Smooth muscle cell (in vitro differentiated cells): Measurements from ENCODE around the gene ZNF473. TPM values are rescaled to one million over a fixed set of nuclear protein-coding genes. Genes with fewer than 3 reads are reported as not detected.

Source experiments
- DNase-seq: peaks from one replicate; lab custom pipeline; 2025; ENCODE audit not compliant: unreplicated experiment; lab: John Stamatoyannopoulos, UW
- H2AFZ ChIP-seq: fragments of 200-600 bp; sonication (generic); 2 replicates; pipeline ENCODE4 v1.6.0; 2016; ENCODE audit warnings: antibody characterized with exemption, low read depth, mild to moderate bottlenecking
- H3F3A ChIP-seq: fragments of 200-600 bp; sonication (generic); 2 replicates; pipeline ENCODE4 v1.6.0; 2017; ENCODE audit warnings: antibody characterized with exemption, low read depth
- H3K27ac ChIP-seq: fragments of 200-600 bp; sonication (generic); 2 replicates; pipeline ENCODE4 v1.5.1; 2016; ENCODE audit warnings: low read depth, mild to moderate bottlenecking
- H3K27me3 ChIP-seq: fragments of 200-600 bp; sonication (generic); 2 replicates; pipeline ENCODE4 v1.6.1; 2016; ENCODE audit warnings: low read depth, mild to moderate bottlenecking
- H3K36me3 ChIP-seq: fragments of 200-600 bp; sonication (generic); 2 replicates; pipeline ENCODE4 v1.5.1; 2016; ENCODE audit warnings: low read depth
- H3K4me1 ChIP-seq: fragments of 200-600 bp; sonication (generic); 2 replicates; pipeline ENCODE4 v1.5.1; 2016; ENCODE audit warnings: low read depth
- H3K4me2 ChIP-seq: fragments of 200-600 bp; sonication (generic); 2 replicates; pipeline ENCODE4 v1.6.0; 2016; ENCODE audit warnings: mild to moderate bottlenecking
- H3K4me3 ChIP-seq: fragments of 200-600 bp; sonication (generic); 2 replicates; pipeline ENCODE4 v1.5.1; 2016; ENCODE audit warnings: mild to moderate bottlenecking
- H3K79me2 ChIP-seq: fragments of 200-600 bp; sonication (generic); 2 replicates; pipeline ENCODE4 v1.6.0; 2016; ENCODE audit warnings: low read depth, mild to moderate bottlenecking
- H3K9ac ChIP-seq: fragments of 200-600 bp; sonication (generic); 2 replicates; pipeline ENCODE4 v1.6.0; 2016; ENCODE audit warnings: low read depth
- H3K9me3 ChIP-seq: fragments of 200-600 bp; sonication (generic); replicated peaks from 2 replicates; pipeline ENCODE4 v1.5.1; 2016; ENCODE audit warnings: low read depth
- H4K20me1 ChIP-seq: fragments of 200-600 bp; sonication (generic); 2 replicates; pipeline ENCODE4 v1.6.0; 2016; ENCODE audit warnings: low read depth
- CTCF ChIP-seq: fragments of 200-600 bp; sonication (generic); IDR thresholded peaks from 2 replicates; pipeline ENCODE4 v1.5.1; 2017; ENCODE audit warnings: borderline replicate concordance, mild to moderate bottlenecking, antibody characterized with exemption; ENCODE audit not compliant: insufficient read depth, poor library complexity, severe bottlenecking
- WGBS: methylation state at CpG from one replicate; pipeline ENCODE4 v1.1.7; 2016; ENCODE audit warnings: low lambda C conversion rate; 5-methylcytosine and 5-hydroxymethylcytosine counted together
- polyA plus RNA-seq: library from polyadenylated mRNA; unstranded; fragments of >200 nt; fragmentation: Nextera tagmentation; extraction: Ambion mirVana; gene quantifications from 2 replicates; pipeline ENCODE4 v1.2.1, GENCODE V29; 2016
- total RNA-seq: library from RNA; depleted of rRNA; stranded (reverse); fragments of >200 nt; gene quantifications from 2 replicates; pipeline ENCODE4 v1.2.3, GENCODE V29; 2014

The ZNF473 gene
- total and polyA plus RNA-seq, 2 experiments from 2014 or later: 7.9 to 8.1 TPM

- Histone ChIP-seq H2AFZ (no peak overlapping the region), H3K9me3 (no peaks in the 10 kb centered on the region), H3K79me2 (no peaks in the 10 kb centered on the region), H3K27me3 (no peaks in the 10 kb centered on the region), H3K9ac (no peak overlapping the region), H3K4me3 (no peak overlapping the region), H4K20me1 (peaks cover 33% of the 10 kb centered on the region), H3K27ac (no peak overlapping the region), H3K4me2 (no peak overlapping the region), H3K4me1 (peaks cover 4% of the 10 kb centered on the region), H3F3A (no peaks in the 10 kb centered on the region), H3K36me3 (peaks cover 3% of the 10 kb centered on the region)
- WGBS: 90% methylated on average over 10 of the region's 10 CpGs
- no peak for DNase-seq
- TF ChIP-seq CTCF: no peak
These were observed 18.6 kb upstream of the ZNF473 start for GRCh38 chr19:50007170-50007569.

GRCh38 chr19:50007947-50008346 is 17.9 kb upstream of the ZNF473 start:
- no peak for DNase-seq
- Histone ChIP-seq H4K20me1 (peaks cover 25% of the 10 kb centered on the region), H3K9ac (no peak overlapping the region), H3F3A (no peaks in the 10 kb centered on the region), H3K4me1 (peaks cover 4% of the 10 kb centered on the region), H2AFZ (no peak overlapping the region), H3K27me3 (no peaks in the 10 kb centered on the region), H3K79me2 (no peaks in the 10 kb centered on the region), H3K4me2 (no peak overlapping the region), H3K4me3 (no peak overlapping the region), H3K9me3 (no peaks in the 10 kb centered on the region), H3K27ac (no peak overlapping the region), H3K36me3 (peaks cover 3% of the 10 kb centered on the region)
- no peak for TF ChIP-seq CTCF
- 96% methylated on average over 2 of the region's 2 CpGs for WGBS

DNA sequence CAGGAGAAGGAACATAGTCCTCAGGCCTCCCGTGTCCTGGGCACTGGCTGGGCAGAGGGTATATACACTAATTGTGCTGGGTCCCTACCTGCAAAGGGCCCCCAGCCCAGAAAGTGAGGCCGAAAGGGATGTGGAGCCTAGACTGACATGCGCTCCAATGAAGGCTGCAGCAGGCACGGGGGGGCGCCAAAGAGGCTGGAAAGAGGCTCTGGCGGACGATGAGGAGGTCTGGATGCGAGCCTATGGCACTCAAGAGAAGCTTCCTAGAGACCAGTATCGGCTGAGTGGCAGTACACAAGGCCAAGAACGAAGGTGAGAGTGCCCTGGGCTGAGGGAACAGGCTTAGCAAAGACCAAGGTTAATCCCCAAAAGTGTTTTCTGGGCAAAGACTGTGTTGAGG is 17.3 kb upstream of the ZNF473 start:
- no peaks in the 10 kb centered on the region for H3K79me2 ChIP-seq
- peaks cover 3% of the 10 kb centered on the region for H3K36me3 ChIP-seq
- H2AFZ ChIP-seq: no peak overlapping the region
- TF ChIP-seq CTCF: no peak
- 64% methylated on average over 10 of the region's 10 CpGs for WGBS
- H3K4me1 ChIP-seq: peaks cover 4% of the 10 kb centered on the region
- DNase-seq: no peak
- H3K4me3 ChIP-seq: no peak overlapping the region
- no peaks in the 10 kb centered on the region for H3K9me3 ChIP-seq
- no peak overlapping the region for H3K4me2 ChIP-seq
- no peak overlapping the region for H3K9ac ChIP-seq
- H3K27ac ChIP-seq: no peak overlapping the region
- H3K27me3 ChIP-seq: no peaks in the 10 kb centered on the region
- H3F3A ChIP-seq: no peaks in the 10 kb centered on the region
- peaks cover 23% of the 10 kb centered on the region for H4K20me1 ChIP-seq

DNA sequence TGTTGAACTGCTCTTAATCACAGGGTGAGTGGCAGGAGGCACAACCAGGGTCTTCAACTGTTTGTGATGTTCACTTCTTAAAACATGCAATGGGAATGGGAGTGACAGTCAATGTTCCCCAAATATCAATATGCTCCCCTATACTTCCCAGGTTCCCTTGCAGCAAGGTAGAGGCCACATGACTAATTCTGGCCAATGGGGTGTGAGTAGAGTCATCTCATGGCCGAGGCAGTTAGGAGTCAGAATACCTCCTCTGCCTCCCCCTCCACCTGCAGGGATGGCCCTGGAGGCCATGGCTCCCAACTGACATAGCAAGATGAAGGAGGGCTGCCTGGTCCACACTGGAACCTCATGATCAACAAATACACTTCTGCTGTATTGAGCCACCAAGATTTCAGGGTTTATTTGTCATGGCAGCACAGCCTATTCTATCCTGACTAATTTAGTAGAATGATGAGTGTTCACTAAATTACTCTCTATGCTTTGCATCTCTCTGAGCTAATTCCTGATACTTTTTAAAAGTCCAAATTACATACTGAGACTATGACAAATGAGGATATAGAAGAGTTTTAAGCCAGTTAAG is 9.5 kb upstream of the ZNF473 start:
- H3K27me3 ChIP-seq: no peaks in the 10 kb centered on the region
- H3K27ac ChIP-seq: no peak overlapping the region
- H3K9me3 ChIP-seq: no peaks in the 10 kb centered on the region
- no peaks in the 10 kb centered on the region for H3K79me2 ChIP-seq
- 100% methylated on average over 1 of the region's 1 CpG for WGBS
- H2AFZ ChIP-seq: no peak overlapping the region
- H3F3A ChIP-seq: no peaks in the 10 kb centered on the region
- peaks cover 9% of the 10 kb centered on the region for H3K36me3 ChIP-seq
- peaks cover 13% of the 10 kb centered on the region for H4K20me1 ChIP-seq
- no peaks in the 10 kb centered on the region for H3K4me1 ChIP-seq
- no peak overlapping the region for H3K9ac ChIP-seq
- DNase-seq: no peak
- no peak overlapping the region for H3K4me3 ChIP-seq
- TF ChIP-seq CTCF: no peak
- H3K4me2 ChIP-seq: no peak overlapping the region
